PC-3 (cell line): ENCODE measurements around the gene TSPAN1. TPM values are rescaled to one million over a fixed set of nuclear protein-coding genes. Genes with fewer than 3 reads are reported as not detected.
A peak's percentile ranks its signal among the peaks of the same experiment; 100 is the strongest.

Experiments
- ATAC-seq: fragments of 200-7000 bp; cut with Tn5 transposase; 2 replicates; pipeline ENCODE4 v1.9.1; 2020; ENCODE audit warnings: mild to moderate bottlenecking, moderate library complexity
- BruUV-seq: library from RNA; stranded (reverse); fragments of 400-500 nt; replicated peaks from 2 replicates; lab custom pipeline; 2021; lab: Mats Ljungman, UMichigan
- CTCF ChIA-PET: fragments of 300-600 bp; sonication (Branson Sonifier 250); formaldehyde crosslinking; loops from one replicate; lab custom pipeline; 2022; ENCODE audit warnings: antibody characterized with exemption; lab: Charles Lee
- POLR2A ChIA-PET: fragments of 300-600 bp; sonication (Branson Sonifier 250); formaldehyde crosslinking; loops from one replicate; lab custom pipeline; 2022; ENCODE audit warnings: antibody characterized with exemption; ENCODE audit not compliant: unreplicated experiment; lab: Charles Lee
- DNase-seq: peaks from one replicate; pipeline ENCODE4 v3.0.0-alpha.2; 2015
- H2AFZ ChIP-seq: fragments of 300-600 bp; sonication (generic); 2 replicates; pipeline ENCODE4 v1.6.0; 2016; ENCODE audit warnings: antibody characterized with exemption, low read length
- H3F3A ChIP-seq: fragments of 300-600 bp; sonication (generic); one replicate; pipeline ENCODE4 v1.6.0; 2017; ENCODE audit warnings: antibody characterized with exemption, low read length, control low read depth, mild to moderate bottlenecking; ENCODE audit not compliant: unreplicated experiment
- H3K27ac ChIP-seq: fragments of 300-600 bp; sonication (generic); 2 replicates; pipeline ENCODE4 v1.5.1; 2016; ENCODE audit warnings: mild to moderate bottlenecking, low read length
- H3K27me3 ChIP-seq: fragments of 300-600 bp; sonication (generic); 2 replicates; pipeline ENCODE4 v1.6.1; 2016; ENCODE audit warnings: low read length, mixed read lengths
- H3K36me3 ChIP-seq: fragments of 300-600 bp; sonication (generic); 2 replicates; pipeline ENCODE4 v1.6.1; 2016; ENCODE audit warnings: low read depth, mixed run types, low read length, mixed read lengths
- H3K4me1 ChIP-seq: fragments of 300-600 bp; sonication (generic); 2 replicates; pipeline ENCODE4 v1.5.1; 2016; ENCODE audit warnings: low read length; ENCODE audit not compliant: insufficient read depth
- H3K4me2 ChIP-seq: fragments of 300-600 bp; sonication (generic); 2 replicates; pipeline ENCODE4 v1.6.0; 2016; ENCODE audit warnings: low read length
- H3K4me3 ChIP-seq: fragments of 300-600 bp; sonication (generic); 2 replicates; pipeline ENCODE4 v1.5.1; 2016; ENCODE audit warnings: mild to moderate bottlenecking, low read length, mixed read lengths
- H3K79me2 ChIP-seq: fragments of 300-600 bp; sonication (generic); 2 replicates; pipeline ENCODE4 v1.6.1; 2017; ENCODE audit warnings: low read length, mixed read lengths
- H3K9ac ChIP-seq: fragments of 300-600 bp; sonication (generic); 2 replicates; pipeline ENCODE4 v1.6.0; 2016; ENCODE audit warnings: mild to moderate bottlenecking, low read length
- H3K9me2 ChIP-seq: fragments of 300-600 bp; sonication (generic); replicated peaks from 2 replicates; pipeline ENCODE4 v1.6.1; 2016; ENCODE audit warnings: mixed run types, low read length, mixed read lengths
- H3K9me3 ChIP-seq: fragments of 300-600 bp; sonication (generic); 2 replicates; pipeline ENCODE4 v1.6.1; 2016; ENCODE audit warnings: low read length, mixed read lengths
- H4K20me1 ChIP-seq: fragments of 300-600 bp; sonication (generic); 2 replicates; pipeline ENCODE4 v1.6.1; 2016; ENCODE audit warnings: low read length, mixed read lengths
- EZH2 ChIP-seq: fragments of 300-600 bp; sonication (generic); IDR thresholded peaks from one replicate; pipeline ENCODE4 v1.6.1; 2017; ENCODE audit warnings: antibody characterized with exemption, mild to moderate bottlenecking, low read length; ENCODE audit not compliant: unreplicated experiment
- EZH2phosphoT487 ChIP-seq: fragments of 300-600 bp; sonication (generic); IDR thresholded peaks from 2 replicates; pipeline ENCODE4 v1.6.1; 2018; ENCODE audit warnings: mild to moderate bottlenecking, antibody characterized with exemption, low read length, borderline replicate concordance
- intact Hi-C: fragments of 100-400 bp; cut with micrococcal nuclease; formaldehyde crosslinking; loops from 2 replicates; pipeline ENCODE4 v1.9.0; 2023
- total RNA-seq: library from RNA; depleted of rRNA; stranded (reverse); fragments of >200 nt; gene quantifications from 2 replicates; pipeline ENCODE4 v1.2.3, GENCODE V29; 2014
- TF ChIP-seq, protein P1 (sequence below): fragments of 300-600 bp; sonication (generic); conservative IDR thresholded peaks from 2 replicates; pipeline ENCODE4 v1.5.1; 2017; ENCODE audit warnings: antibody characterized with exemption, low read depth, mild to moderate bottlenecking, low read length

Gene TSPAN1
- total RNA-seq, 1 experiment from 2014 or later = 33.7 TPM

DNA sequence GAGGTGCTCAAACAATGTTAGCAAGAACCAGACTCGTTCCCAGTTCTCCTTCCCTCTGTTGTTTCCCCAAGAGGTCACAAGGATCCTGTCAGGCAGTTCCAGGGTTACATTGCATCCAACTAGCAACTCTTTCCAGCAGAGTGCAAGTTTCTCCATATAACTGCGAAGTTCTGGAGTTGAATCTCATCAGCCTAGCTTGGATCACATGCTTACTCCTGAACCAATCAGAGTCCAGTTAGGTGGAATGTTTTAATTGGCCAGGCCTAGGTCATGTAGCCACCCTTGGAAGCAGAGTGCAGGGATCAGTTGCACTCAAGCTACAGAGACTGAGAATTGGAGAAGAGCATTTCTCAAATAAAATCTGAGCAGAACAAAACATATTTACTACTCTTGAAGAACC lies 26.6 kb upstream of the TSPAN1 start:
- Histone ChIP-seq H4K20me1 (no peaks in the 10 kb centered on the region), H3K9ac (no peak overlapping the region), H3K4me3 (no peak overlapping the region), H3K79me2 (no peaks in the 10 kb centered on the region), H3K36me3 (no peaks in the 10 kb centered on the region), H3K9me3 (no peaks in the 10 kb centered on the region), H3K27ac (no peak overlapping the region), H3K4me1 (no peaks in the 10 kb centered on the region), H3K9me2 (no peaks in the 10 kb centered on the region), H2AFZ (peak overlapping the region; percentile 37; the same call in 1 of the 2 replicates), H3F3A (no peaks in the 10 kb centered on the region), H3K27me3 (no peaks in the 10 kb centered on the region), H3K4me2 (no peak overlapping the region)
- intact Hi-C loops = no loop called here
- CTCF ChIA-PET = no interaction called here
- DNase-seq (no peak), ATAC-seq (no peak)
- no TSS peak for BruUV-seq
- POLR2A ChIA-PET = no interaction called here
- TF ChIP-seq EZH2phosphoT487 = no peak
- no peak for TF ChIP-seq EZH2
- TF ChIP-seq, protein P1, sequence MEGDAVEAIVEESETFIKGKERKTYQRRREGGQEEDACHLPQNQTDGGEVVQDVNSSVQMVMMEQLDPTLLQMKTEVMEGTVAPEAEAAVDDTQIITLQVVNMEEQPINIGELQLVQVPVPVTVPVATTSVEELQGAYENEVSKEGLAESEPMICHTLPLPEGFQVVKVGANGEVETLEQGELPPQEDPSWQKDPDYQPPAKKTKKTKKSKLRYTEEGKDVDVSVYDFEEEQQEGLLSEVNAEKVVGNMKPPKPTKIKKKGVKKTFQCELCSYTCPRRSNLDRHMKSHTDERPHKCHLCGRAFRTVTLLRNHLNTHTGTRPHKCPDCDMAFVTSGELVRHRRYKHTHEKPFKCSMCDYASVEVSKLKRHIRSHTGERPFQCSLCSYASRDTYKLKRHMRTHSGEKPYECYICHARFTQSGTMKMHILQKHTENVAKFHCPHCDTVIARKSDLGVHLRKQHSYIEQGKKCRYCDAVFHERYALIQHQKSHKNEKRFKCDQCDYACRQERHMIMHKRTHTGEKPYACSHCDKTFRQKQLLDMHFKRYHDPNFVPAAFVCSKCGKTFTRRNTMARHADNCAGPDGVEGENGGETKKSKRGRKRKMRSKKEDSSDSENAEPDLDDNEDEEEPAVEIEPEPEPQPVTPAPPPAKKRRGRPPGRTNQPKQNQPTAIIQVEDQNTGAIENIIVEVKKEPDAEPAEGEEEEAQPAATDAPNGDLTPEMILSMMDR = no peak

DNA sequence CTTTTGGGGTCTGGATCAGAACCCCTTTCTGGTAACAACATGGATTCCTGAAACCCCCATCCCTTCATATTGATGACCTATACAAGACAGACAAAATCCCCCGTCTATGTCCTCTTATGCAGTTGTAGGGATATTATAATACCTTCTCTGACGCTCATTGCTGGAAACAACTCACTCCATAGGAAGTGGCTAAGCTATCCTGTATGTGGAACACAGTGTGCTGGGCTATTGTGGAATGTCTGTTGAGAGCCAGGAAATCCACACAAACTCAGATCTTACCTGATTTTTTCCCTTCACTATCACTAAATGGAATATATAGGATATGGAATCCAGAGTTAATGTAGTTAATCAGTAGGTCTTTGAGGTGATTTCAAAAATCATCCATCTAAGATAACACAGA lies 24.8 kb upstream of the TSPAN1 start:
- no peaks in the 10 kb centered on the region for H4K20me1 ChIP-seq
- ChIA-PET CTCF (no interaction called here), POLR2A (no interaction called here)
- no peaks in the 10 kb centered on the region for H3K4me1 ChIP-seq
- no TSS peak for BruUV-seq
- intact Hi-C loops = no loop called here
- no peak overlapping the region for H3K27ac ChIP-seq
- no peak overlapping the region for H3K4me2 ChIP-seq
- H3F3A ChIP-seq = no peaks in the 10 kb centered on the region
- TF ChIP-seq, protein P1 = no peak
- TF ChIP-seq EZH2phosphoT487 = no peak
- TF ChIP-seq EZH2 = no peak
- H3K9me3 ChIP-seq = no peaks in the 10 kb centered on the region
- no peaks in the 10 kb centered on the region for H3K79me2 ChIP-seq
- DNase-seq (no peak), ATAC-seq (no peak)
- H3K4me3 ChIP-seq = no peak overlapping the region
- H3K9me2 ChIP-seq = no peaks in the 10 kb centered on the region
- no peak overlapping the region for H3K9ac ChIP-seq
- no peaks in the 10 kb centered on the region for H3K36me3 ChIP-seq
- no peak overlapping the region for H2AFZ ChIP-seq
- no peaks in the 10 kb centered on the region for H3K27me3 ChIP-seq

DNA sequence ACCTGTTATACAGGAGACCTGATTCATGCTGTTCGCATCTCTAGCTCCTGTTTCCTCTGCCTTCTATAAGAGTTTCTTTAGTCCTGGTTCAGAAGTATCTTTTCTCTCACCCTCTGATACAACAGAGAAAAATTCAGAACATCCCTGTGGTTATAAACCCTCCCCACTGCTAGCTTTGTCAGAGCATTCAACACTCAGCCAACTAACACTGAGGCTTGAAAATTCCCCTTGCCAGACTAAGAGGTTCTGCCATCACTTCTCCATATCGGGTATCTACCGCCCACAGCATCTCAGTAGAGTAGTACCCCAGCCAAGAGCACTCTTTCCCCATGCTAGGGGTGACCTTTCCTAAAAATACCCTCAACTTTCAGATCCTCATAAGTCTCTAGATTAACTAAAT lies 22.9 kb upstream of the TSPAN1 start:
- intact Hi-C loops = no loop called here
- ATAC-seq = no peak
- ChIA-PET CTCF (no interaction called here), POLR2A (interaction anchor here (0.7 kb wide), 1 partner anchor 95 kb away, joined by 4 read pairs; no protein-coding TSS in a partner anchor)
- no peak overlapping the region for H3K4me3 ChIP-seq
- H3K4me1 ChIP-seq = no peaks in the 10 kb centered on the region
- H3K4me2 ChIP-seq = no peak overlapping the region
- H3K9me3 ChIP-seq = no peaks in the 10 kb centered on the region
- H3K79me2 ChIP-seq = no peaks in the 10 kb centered on the region
- no peak overlapping the region for H3K27ac ChIP-seq
- H3K9me2 ChIP-seq = no peaks in the 10 kb centered on the region
- H3K36me3 ChIP-seq = no peaks in the 10 kb centered on the region
- no peaks in the 10 kb centered on the region for H4K20me1 ChIP-seq
- no TSS peak for BruUV-seq
- H3F3A ChIP-seq = no peaks in the 10 kb centered on the region
- H2AFZ ChIP-seq = no peak overlapping the region
- H3K9ac ChIP-seq = no peak overlapping the region
- H3K27me3 ChIP-seq = no peaks in the 10 kb centered on the region
- no peak for DNase-seq
- TF ChIP-seq, protein P1 = no peak
- TF ChIP-seq EZH2 = no peak
- no peak for TF ChIP-seq EZH2phosphoT487
